NCI-H1105 (cell line): ENCODE data around the gene CRY2.

Experiments
- DNase-seq: peaks from one replicate; lab custom pipeline; 2025; lab: John Stamatoyannopoulos, UW

CRY2 gene

GRCh38 chr11:45930951-45931570, 83.8 kb downstream of the CRY2 start:
- DNase-seq = no peak

GRCh38 chr11:45931739-45932138, 84.5 kb downstream of the CRY2 start:
- no peak for DNase-seq

DNA sequence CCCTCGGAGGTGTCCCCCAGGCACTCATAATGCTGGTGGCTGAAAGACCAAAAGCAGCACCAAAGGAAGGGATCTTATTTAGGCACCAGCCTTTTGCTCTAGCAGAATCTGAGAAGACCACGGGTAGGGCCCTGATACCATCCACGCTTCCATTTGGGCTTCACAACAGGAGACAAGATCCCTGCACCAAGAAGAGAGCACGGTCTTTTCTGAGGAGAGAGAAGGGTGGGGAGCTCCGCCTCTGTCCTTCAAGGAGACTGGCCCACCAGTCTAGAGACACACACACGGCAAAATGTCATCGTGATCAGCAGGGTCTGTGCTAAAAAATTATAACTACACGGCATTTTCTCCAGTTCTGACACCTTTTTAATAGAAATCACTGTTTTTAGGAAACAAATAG, 84.9 kb downstream of the CRY2 start:
- DNase-seq = no peak
